HL-60/S4 treated with phorbol 12-myristate 13-acetate at 8.2 ng/mL for 4 days and 3 days (cell line): ENCODE measurements around the gene ACACA.
"Not testable (repeated sequence)": the region's sequence is repeated elsewhere in the genome, so short reads cannot be mapped to it uniquely, and the experiment has no call there.

Experiments
- in situ Hi-C: fragments of 300-500 bp; cut with MboI; formaldehyde crosslinking; loops from 2 replicates; pipeline ENCODE4 v1.15.0; 2022; ENCODE audit warnings: low sequenced_read_pairs

Gene ACACA

GRCh38 chr17:37143558-37143957, 263.1 kb downstream of the ACACA start:
- in situ Hi-C loops = not testable (repeated sequence)

- in situ Hi-C loops = no loop called here
Measured at GRCh38 chr17:37142294-37142896, 264.2 kb downstream of the ACACA start.

- in situ Hi-C loops = no loop called here
Measured at GRCh38 chr17:37138571-37139120, 268.0 kb downstream of the ACACA start.

GRCh38 chr17:37137906-37138514, 268.6 kb downstream of the ACACA start:
- in situ Hi-C loops = no loop called here

- in situ Hi-C loops = no loop called here
Measured at GRCh38 chr17:37137070-37137610, 269.5 kb downstream of the ACACA start.

GRCh38 chr17:37135576-37135975, 271.1 kb downstream of the ACACA start:
- in situ Hi-C loops = no loop called here

GRCh38 chr17:37134050-37134449, 272.6 kb downstream of the ACACA start:
- in situ Hi-C loops = no loop called here

- in situ Hi-C loops = no loop called here
Measured at GRCh38 chr17:37133136-37133535, 273.5 kb downstream of the ACACA start.

GRCh38 chr17:37131669-37132611, 274.7 kb downstream of the ACACA start:
- in situ Hi-C loops = no loop called here

- in situ Hi-C loops = no loop called here
Measured at GRCh38 chr17:37130984-37131446, 275.6 kb downstream of the ACACA start.

GRCh38 chr17:37124821-37125173, 281.8 kb downstream of the ACACA start:
- in situ Hi-C loops = no loop called here

GRCh38 chr17:37123941-37124820, 282.5 kb downstream of the ACACA start:
- in situ Hi-C loops = no loop called here

- in situ Hi-C loops = no loop called here
Measured at GRCh38 chr17:37123386-37123785, 283.2 kb downstream of the ACACA start.

- in situ Hi-C loops = no loop called here
Measured at GRCh38 chr17:37121616-37122015, 285.0 kb downstream of the ACACA start.

GRCh38 chr17:37118366-37119137, 288.1 kb downstream of the ACACA start:
- in situ Hi-C loops = no loop called here

- in situ Hi-C loops = no loop called here
Measured at GRCh38 chr17:37117373-37118142, 289.1 kb downstream of the ACACA start.

GRCh38 chr17:37116671-37117185, 289.9 kb downstream of the ACACA start:
- in situ Hi-C loops = no loop called here

GRCh38 chr17:37111329-37111728, 295.3 kb downstream of the ACACA start:
- in situ Hi-C loops = no loop called here
